ENCODE data around the gene FOXP1.

FOXP1 gene

GRCh38 chr3:71088019-71088708 lies 495.4 kb downstream of the FOXP1 start:
- H3K36me3 Mint-ChIP-seq: peaks cover 30% of the 10 kb centered on the region
- H3K27me3 Mint-ChIP-seq: no peaks in the 10 kb centered on the region

GRCh38 chr3:71087143-71088018 lies 496.1 kb downstream of the FOXP1 start:
- peak overlapping the region; percentile 68 for H3K4me3 Mint-ChIP-seq
- peak overlapping the region; percentile 98 for H3K27ac Mint-ChIP-seq
- peaks cover 26% of the 10 kb centered on the region for H3K36me3 Mint-ChIP-seq
- H3K4me1 Mint-ChIP-seq (ENCODE audit: low read depth): peaks cover 90% of the 10 kb centered on the region
- H3K27me3 Mint-ChIP-seq: no peaks in the 10 kb centered on the region
- H3K9me3 Mint-ChIP-seq (ENCODE audit: low read depth): no peaks in the 10 kb centered on the region

More at GRCh38 chr3:71088019-71088708, 495.4 kb downstream of the FOXP1 start:
- H3K27ac Mint-ChIP-seq: peak overlapping the region; percentile 98
- H3K4me1 Mint-ChIP-seq (ENCODE audit: low read depth): peaks cover 90% of the 10 kb centered on the region
- H3K4me3 Mint-ChIP-seq: peak overlapping the region; percentile 64
- no peaks in the 10 kb centered on the region for H3K9me3 Mint-ChIP-seq (ENCODE audit: low read depth)

- H3K36me3 Mint-ChIP-seq: peaks cover 25% of the 10 kb centered on the region
These were observed 496.8 kb downstream of the FOXP1 start for GRCh38 chr3:71086777-71087142.

GRCh38 chr3:71083726-71084131 lies 499.8 kb downstream of the FOXP1 start:
- H3K27me3 Mint-ChIP-seq: no peaks in the 10 kb centered on the region

More at GRCh38 chr3:71086777-71087142, 496.8 kb downstream of the FOXP1 start:
- H3K4me1 Mint-ChIP-seq (ENCODE audit: low read depth): peaks cover 88% of the 10 kb centered on the region
- H3K27me3 Mint-ChIP-seq: no peaks in the 10 kb centered on the region
- no peaks in the 10 kb centered on the region for H3K9me3 Mint-ChIP-seq (ENCODE audit: low read depth)
- peak overlapping the region; percentile 68 for H3K4me3 Mint-ChIP-seq
- H3K27ac Mint-ChIP-seq: peak overlapping the region; percentile 98

DNA sequence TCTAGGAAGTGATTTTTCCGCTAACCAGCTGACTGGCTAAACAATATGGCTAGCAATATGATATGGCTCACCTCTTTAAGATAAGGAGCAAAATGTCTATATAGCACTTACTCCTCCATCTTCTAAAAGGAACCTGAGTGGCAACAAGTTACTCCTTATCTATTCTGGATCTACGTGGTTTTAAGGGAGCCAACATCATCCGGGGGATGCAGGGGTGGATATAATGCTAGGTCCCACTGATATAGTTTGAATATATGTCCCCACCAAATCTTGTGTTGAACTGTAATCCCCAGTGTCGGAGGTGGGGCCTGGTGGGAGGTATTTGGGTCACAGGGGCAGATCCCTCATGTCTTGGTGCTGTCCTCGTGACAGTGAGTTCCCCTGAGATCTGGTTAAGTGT lies 500.7 kb downstream of the FOXP1 start:
- Mint-ChIP-seq H3K36me3 (peaks cover 18% of the 10 kb centered on the region), H3K27me3 (no peaks in the 10 kb centered on the region), H3K4me3 (peak overlapping the region; percentile 77), H3K4me1 (ENCODE audit: low read depth) (peaks cover 92% of the 10 kb centered on the region), H3K27ac (peak overlapping the region; percentile 98), H3K9me3 (ENCODE audit: low read depth) (no peaks in the 10 kb centered on the region)

More at GRCh38 chr3:71083726-71084131, 499.8 kb downstream of the FOXP1 start:
- Mint-ChIP-seq H3K4me1 (ENCODE audit: low read depth) (peaks cover 92% of the 10 kb centered on the region), H3K9me3 (ENCODE audit: low read depth) (no peaks in the 10 kb centered on the region), H3K27ac (peak overlapping the region; percentile 98), H3K4me3 (peak overlapping the region; percentile 77), H3K36me3 (peaks cover 18% of the 10 kb centered on the region)

- H3K4me3 Mint-ChIP-seq: peak overlapping the region; percentile 70
- H3K4me1 Mint-ChIP-seq (ENCODE audit: low read depth): peaks cover 94% of the 10 kb centered on the region
- H3K9me3 Mint-ChIP-seq (ENCODE audit: low read depth): no peaks in the 10 kb centered on the region
- H3K36me3 Mint-ChIP-seq: peaks cover 18% of the 10 kb centered on the region
- peak overlapping the region; percentile 90 for H3K27ac Mint-ChIP-seq
- H3K27me3 Mint-ChIP-seq: no peaks in the 10 kb centered on the region
These were observed 502.9 kb downstream of the FOXP1 start for GRCh38 chr3:71080517-71081083.

DNA sequence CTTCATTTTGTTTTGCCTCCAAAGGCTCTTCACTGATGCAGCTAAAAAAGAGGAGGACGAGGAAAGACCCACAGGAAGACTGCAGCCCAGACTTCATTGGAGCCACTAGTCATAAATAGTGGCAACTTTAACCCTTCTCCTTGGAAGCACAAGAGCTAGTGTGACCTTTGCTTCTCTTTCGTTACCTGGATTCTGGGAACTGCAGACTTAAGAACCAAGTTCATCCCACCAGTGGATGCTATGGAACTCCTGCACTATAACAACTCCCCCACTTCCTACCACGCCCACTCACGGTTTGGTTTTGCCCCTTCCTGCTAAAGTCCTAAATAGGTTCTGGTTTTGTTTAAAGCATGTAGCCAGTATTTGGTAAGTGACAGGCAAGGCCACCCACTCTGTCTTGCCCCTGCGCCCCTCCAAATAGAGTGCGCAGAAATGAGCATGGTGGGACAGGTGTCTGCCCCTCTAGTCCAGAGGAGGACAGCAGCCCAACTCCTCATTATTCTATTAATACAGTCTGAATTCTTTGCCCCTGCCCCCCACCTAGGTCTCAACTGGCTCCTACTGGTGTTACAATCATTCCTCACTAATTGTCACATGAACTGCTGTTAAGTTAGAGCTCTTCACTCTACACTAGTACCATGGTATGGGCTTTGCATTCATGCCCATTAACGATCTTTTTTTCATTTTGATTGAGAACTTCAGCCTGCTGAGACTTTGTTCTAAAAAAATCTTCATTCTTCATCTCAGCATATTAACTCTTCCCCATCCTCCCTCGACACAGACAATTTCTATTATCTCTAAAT lies 504.6 kb downstream of the FOXP1 start:
- Mint-ChIP-seq H3K27ac (peak overlapping the region; percentile 90), H3K4me3 (peak overlapping the region; percentile 70), H3K36me3 (peaks cover 18% of the 10 kb centered on the region), H3K27me3 (no peaks in the 10 kb centered on the region), H3K4me1 (ENCODE audit: low read depth) (peaks cover 95% of the 10 kb centered on the region), H3K9me3 (ENCODE audit: low read depth) (no peaks in the 10 kb centered on the region)

DNA sequence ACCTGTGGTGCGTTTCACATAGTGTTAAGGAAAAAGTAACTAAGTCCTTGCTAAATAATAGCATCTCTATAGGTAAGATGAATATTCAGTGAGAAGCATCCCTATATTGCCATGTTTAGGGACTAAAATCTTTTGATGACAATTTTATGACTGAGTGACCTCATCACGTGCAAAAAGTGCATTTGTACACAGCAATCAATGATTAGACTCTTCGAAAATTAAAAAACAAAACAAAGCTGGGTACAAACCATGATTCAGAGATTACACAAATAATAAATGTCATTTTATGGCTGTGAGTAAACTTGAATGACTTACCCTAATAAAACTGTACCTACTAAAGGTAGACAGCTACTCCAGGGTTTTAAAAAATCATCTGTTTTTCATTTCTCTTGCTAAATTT lies 505.3 kb downstream of the FOXP1 start:
- Mint-ChIP-seq H3K27ac (peak overlapping the region; percentile 90), H3K27me3 (no peaks in the 10 kb centered on the region), H3K4me3 (peak overlapping the region; percentile 70), H3K9me3 (ENCODE audit: low read depth) (no peaks in the 10 kb centered on the region), H3K4me1 (ENCODE audit: low read depth) (peaks cover 95% of the 10 kb centered on the region), H3K36me3 (peaks cover 16% of the 10 kb centered on the region)

DNA sequence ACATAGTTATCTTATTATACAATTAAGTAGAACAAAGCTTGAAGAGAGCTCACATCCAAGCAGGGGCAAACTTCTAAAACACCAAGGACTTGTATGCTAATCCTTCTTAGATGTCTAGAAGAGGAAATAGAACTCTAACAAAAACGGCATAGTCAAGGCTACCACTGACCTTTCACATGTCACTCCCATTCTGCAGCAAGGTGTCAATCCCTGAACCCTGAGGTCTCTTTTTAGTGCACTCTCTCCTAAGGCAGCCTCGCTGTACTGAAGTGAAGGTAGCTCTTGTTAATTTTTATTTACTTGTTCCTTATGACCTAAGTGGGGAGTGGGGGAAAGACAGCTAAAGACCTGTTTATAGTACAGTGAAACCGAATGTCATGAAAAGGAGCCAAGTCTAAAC lies 506.5 kb downstream of the FOXP1 start:
- Mint-ChIP-seq H3K4me1 (ENCODE audit: low read depth) (peaks cover 97% of the 10 kb centered on the region), H3K36me3 (peaks cover 17% of the 10 kb centered on the region), H3K27ac (peak overlapping the region; percentile 90), H3K4me3 (no peak overlapping the region), H3K27me3 (no peaks in the 10 kb centered on the region), H3K9me3 (ENCODE audit: low read depth) (no peaks in the 10 kb centered on the region)

- H3K4me3 Mint-ChIP-seq: peak overlapping the region; percentile 25
- H3K27me3 Mint-ChIP-seq: no peaks in the 10 kb centered on the region
- peaks cover 16% of the 10 kb centered on the region for H3K36me3 Mint-ChIP-seq
- peaks cover 99% of the 10 kb centered on the region for H3K4me1 Mint-ChIP-seq (ENCODE audit: low read depth)
- H3K9me3 Mint-ChIP-seq (ENCODE audit: low read depth): no peaks in the 10 kb centered on the region
- H3K27ac Mint-ChIP-seq: peak overlapping the region; percentile 90
These were observed 507.0 kb downstream of the FOXP1 start for GRCh38 chr3:71076361-71077002.

DNA sequence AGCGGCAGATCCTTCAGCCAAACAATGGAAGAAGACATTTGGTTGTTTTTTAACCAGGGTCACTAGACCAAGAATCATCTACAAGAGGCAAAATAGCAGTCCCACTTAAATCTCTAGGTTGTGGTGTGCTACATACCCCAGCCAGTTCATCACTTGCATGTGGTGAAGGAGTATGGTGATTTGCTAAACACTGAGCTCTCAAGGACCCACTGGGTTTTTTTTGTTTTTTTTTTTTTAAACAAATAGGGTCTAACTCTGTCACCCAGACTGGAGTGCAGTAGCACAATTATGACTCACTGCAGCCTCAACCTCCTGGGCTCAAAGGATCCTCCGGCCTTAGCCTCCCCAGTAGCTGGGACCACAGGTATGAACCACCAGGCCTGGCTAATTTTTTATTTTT lies 508.0 kb downstream of the FOXP1 start:
- H3K27ac Mint-ChIP-seq: peak overlapping the region; percentile 90
- H3K4me3 Mint-ChIP-seq: no peak overlapping the region
- no peaks in the 10 kb centered on the region for H3K9me3 Mint-ChIP-seq (ENCODE audit: low read depth)
- peaks cover 10% of the 10 kb centered on the region for H3K36me3 Mint-ChIP-seq
- H3K27me3 Mint-ChIP-seq: no peaks in the 10 kb centered on the region
- H3K4me1 Mint-ChIP-seq (ENCODE audit: low read depth): peaks cover 99% of the 10 kb centered on the region

DNA sequence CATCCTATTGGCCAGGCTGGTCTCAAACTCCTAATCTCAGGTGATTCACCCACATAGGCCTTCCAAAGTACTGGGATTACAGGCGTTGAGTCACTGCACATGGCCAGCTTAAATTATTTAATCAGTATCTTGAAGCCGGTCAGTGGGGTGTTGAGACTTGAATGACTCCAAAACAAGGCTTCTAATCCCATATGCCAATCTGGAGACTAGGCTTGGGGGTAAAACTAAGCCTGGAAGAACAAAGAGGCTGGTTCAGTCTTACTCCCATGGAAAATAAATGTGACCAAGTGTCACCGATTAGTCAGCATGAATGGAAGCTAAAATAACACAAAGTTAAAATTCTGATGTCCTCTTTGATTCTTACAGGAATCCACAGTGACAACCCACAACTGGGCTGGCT lies 509.1 kb downstream of the FOXP1 start:
- Mint-ChIP-seq H3K4me1 (ENCODE audit: low read depth) (peaks cover 99% of the 10 kb centered on the region), H3K27ac (peak overlapping the region; percentile 90), H3K4me3 (no peak overlapping the region), H3K27me3 (no peaks in the 10 kb centered on the region), H3K9me3 (ENCODE audit: low read depth) (no peaks in the 10 kb centered on the region), H3K36me3 (peaks cover 9% of the 10 kb centered on the region)

- peaks cover 98% of the 10 kb centered on the region for H3K4me1 Mint-ChIP-seq (ENCODE audit: low read depth)
- peaks cover 9% of the 10 kb centered on the region for H3K36me3 Mint-ChIP-seq
- no peaks in the 10 kb centered on the region for H3K9me3 Mint-ChIP-seq (ENCODE audit: low read depth)
- H3K27ac Mint-ChIP-seq: peak overlapping the region; percentile 90
- no peaks in the 10 kb centered on the region for H3K27me3 Mint-ChIP-seq
- H3K4me3 Mint-ChIP-seq: peak overlapping the region; percentile 25
These were observed 510.5 kb downstream of the FOXP1 start for GRCh38 chr3:71072986-71073385.

DNA sequence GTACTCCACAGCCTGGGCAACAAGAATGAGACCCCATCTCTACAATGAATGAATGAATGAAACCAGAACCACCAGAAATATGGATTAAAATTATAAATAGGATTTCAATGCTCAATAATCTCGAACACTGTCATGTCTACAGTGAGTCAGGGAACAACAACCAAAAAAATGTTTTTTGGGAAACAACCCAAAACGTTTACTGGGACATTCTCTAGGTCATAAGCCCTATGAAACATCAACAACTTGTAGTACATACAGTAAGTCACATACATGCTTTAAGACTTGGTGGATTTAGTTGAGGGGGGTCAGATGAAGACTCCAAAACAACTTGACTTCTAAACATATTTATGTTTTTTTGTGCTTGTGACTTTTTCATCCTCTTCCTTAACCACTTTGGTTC lies 511.2 kb downstream of the FOXP1 start:
- no peaks in the 10 kb centered on the region for H3K27me3 Mint-ChIP-seq
- peaks cover 94% of the 10 kb centered on the region for H3K4me1 Mint-ChIP-seq (ENCODE audit: low read depth)
- peaks cover 9% of the 10 kb centered on the region for H3K36me3 Mint-ChIP-seq
- H3K9me3 Mint-ChIP-seq (ENCODE audit: low read depth): no peaks in the 10 kb centered on the region
- no peak overlapping the region for H3K4me3 Mint-ChIP-seq
- H3K27ac Mint-ChIP-seq: peak overlapping the region; percentile 90
